SK-N-SH treated with all-trans-retinoic acid at 6 μM for 48 hours (cell line): ENCODE data around the gene MXD4.

ENCODE experiments used
- ATAC-seq: fragments of 200-7000 bp; cut with Tn5 transposase; 3 replicates; pipeline ENCODE4 v1.9.1; 2020; ENCODE audit warnings: mild to moderate bottlenecking, moderate library complexity
- BACH2 ChIP-seq: fragments of 250-450 bp; sonication (Bioruptor Pico); IDR thresholded peaks from 2 replicates; pipeline ENCODE4 v1.9.0; 2021; ENCODE audit warnings: mild to moderate bottlenecking, borderline replicate concordance
- CSDC2 ChIP-seq: fragments of 250-450 bp; sonication (Bioruptor Pico); IDR thresholded peaks from 2 replicates; pipeline ENCODE4 v1.5.0; 2020; ENCODE audit warnings: mild to moderate bottlenecking, moderate library complexity
- ESRRG ChIP-seq: fragments of 250-450 bp; sonication (Bioruptor Pico); IDR thresholded peaks from 2 replicates; pipeline ENCODE4 v1.6.1; 2021; ENCODE audit warnings: mild to moderate bottlenecking
- GLIS3 ChIP-seq: fragments of 250-450 bp; sonication (Bioruptor Pico); IDR thresholded peaks from 2 replicates; pipeline ENCODE4 v1.5.0; 2020; ENCODE audit warnings: mild to moderate bottlenecking, moderate library complexity
- OSR1 ChIP-seq: fragments of 250-450 bp; sonication (Bioruptor Pico); IDR thresholded peaks from 2 replicates; pipeline ENCODE4 v1.8.0; 2022; ENCODE audit warnings: moderate library complexity, mild to moderate bottlenecking, inconsistent platforms
- PPARA ChIP-seq: fragments of 250-450 bp; sonication (Bioruptor Pico); IDR thresholded peaks from 2 replicates; pipeline ENCODE4 v1.5.0; 2020; ENCODE audit warnings: mild to moderate bottlenecking, borderline replicate concordance
- SNAI2 ChIP-seq: fragments of 250-450 bp; sonication (Bioruptor Pico); IDR thresholded peaks from 2 replicates; pipeline ENCODE4 v1.5.0; 2020; ENCODE audit warnings: mild to moderate bottlenecking, moderate library complexity
- TCF4 ChIP-seq: fragments of 250-450 bp; sonication (Bioruptor Pico); IDR thresholded peaks from 2 replicates; pipeline ENCODE4 v1.8.0; 2021; ENCODE audit warnings: mild to moderate bottlenecking, moderate library complexity, borderline replicate concordance
- TOX ChIP-seq: fragments of 250-450 bp; sonication (Bioruptor Pico); IDR thresholded peaks from 2 replicates; pipeline ENCODE4 v1.8.0; 2021; ENCODE audit warnings: mild to moderate bottlenecking, moderate library complexity, borderline replicate concordance
- ZC3H10 ChIP-seq: fragments of 250-450 bp; sonication (Bioruptor Pico); IDR thresholded peaks from 2 replicates; pipeline ENCODE4 v1.5.1; 2021; ENCODE audit warnings: mild to moderate bottlenecking, moderate library complexity
- ZFP3 ChIP-seq: fragments of 250-450 bp; sonication (Bioruptor Pico); IDR thresholded peaks from 2 replicates; pipeline ENCODE4 v1.5.0; 2020; ENCODE audit warnings: mild to moderate bottlenecking, moderate library complexity
- ZFP30 ChIP-seq: fragments of 450-650 bp; formaldehyde crosslinking; IDR thresholded peaks from 2 replicates; pipeline ENCODE4 v1.5.0; 2022; ENCODE audit warnings: mild to moderate bottlenecking, moderate library complexity
- ZNF565 ChIP-seq: fragments of 450-650 bp; formaldehyde crosslinking; conservative IDR thresholded peaks from 2 replicates; pipeline ENCODE4 v1.5.0; 2020; ENCODE audit warnings: low read depth, mild to moderate bottlenecking, moderate library complexity
- ZNF70 ChIP-seq: fragments of 450-650 bp; formaldehyde crosslinking; IDR thresholded peaks from 2 replicates; pipeline ENCODE4 v1.5.0; 2020; ENCODE audit warnings: mild to moderate bottlenecking, moderate library complexity
- ZNF8 ChIP-seq: fragments of 450-650 bp; formaldehyde crosslinking; IDR thresholded peaks from 2 replicates; pipeline ENCODE4 v1.5.0; 2020; ENCODE audit warnings: mild to moderate bottlenecking, moderate library complexity
- TF ChIP-seq, protein P1 (sequence below): fragments of 250-450 bp; sonication (Bioruptor Pico); IDR thresholded peaks from 2 replicates; pipeline ENCODE4 v1.5.1; 2021; ENCODE audit warnings: mild to moderate bottlenecking, moderate library complexity
- TF ChIP-seq, protein P2 (sequence below): fragments of 250-450 bp; sonication (Bioruptor Pico); IDR thresholded peaks from 2 replicates; pipeline ENCODE4 v1.5.0; 2020; ENCODE audit warnings: mild to moderate bottlenecking, moderate library complexity
- TF ChIP-seq, protein P3 (sequence below): fragments of 250-450 bp; sonication (Bioruptor Pico); IDR thresholded peaks from 2 replicates; pipeline ENCODE4 v1.5.1; 2020; ENCODE audit warnings: low read depth, mild to moderate bottlenecking, moderate library complexity
- TF ChIP-seq, protein P4 (sequence below): fragments of 250-450 bp; sonication (Bioruptor Pico); IDR thresholded peaks from 2 replicates; pipeline ENCODE4 v1.8.0; 2021; ENCODE audit warnings: low read depth, mild to moderate bottlenecking, moderate library complexity, borderline replicate concordance
- TF ChIP-seq, protein P5 (sequence below): fragments of 250-450 bp; sonication (Bioruptor Pico); IDR thresholded peaks from 2 replicates; pipeline ENCODE4 v1.8.0; 2020; ENCODE audit warnings: mild to moderate bottlenecking, moderate library complexity, borderline replicate concordance

The MXD4 gene

DNA sequence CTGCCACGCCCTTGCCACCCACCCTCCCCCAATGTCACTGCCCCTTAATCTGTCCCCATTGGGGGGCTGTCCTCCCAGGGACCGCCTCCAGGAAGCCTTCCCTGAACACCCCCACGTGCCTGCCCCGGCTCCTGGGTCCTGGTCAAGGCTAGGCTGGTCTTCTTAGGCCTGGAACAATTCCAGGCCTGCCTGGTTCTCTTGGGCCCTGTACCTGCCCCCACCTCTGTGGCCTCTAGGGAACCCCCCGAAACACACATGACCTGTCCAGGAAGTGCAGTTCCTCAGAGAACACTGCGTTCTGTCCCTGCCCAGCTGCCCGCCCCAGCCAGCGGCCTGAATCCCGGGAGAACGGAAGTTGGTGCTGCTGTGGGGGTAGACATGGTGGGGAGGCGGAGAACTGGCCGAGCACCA, 5.1 kb downstream of the MXD4 start:
- TF ChIP-seq OSR1 (CRISPR knock-in tag) = no peak
- TF ChIP-seq TCF4 (CRISPR knock-in tag) = no peak
- TF ChIP-seq, protein P1, sequence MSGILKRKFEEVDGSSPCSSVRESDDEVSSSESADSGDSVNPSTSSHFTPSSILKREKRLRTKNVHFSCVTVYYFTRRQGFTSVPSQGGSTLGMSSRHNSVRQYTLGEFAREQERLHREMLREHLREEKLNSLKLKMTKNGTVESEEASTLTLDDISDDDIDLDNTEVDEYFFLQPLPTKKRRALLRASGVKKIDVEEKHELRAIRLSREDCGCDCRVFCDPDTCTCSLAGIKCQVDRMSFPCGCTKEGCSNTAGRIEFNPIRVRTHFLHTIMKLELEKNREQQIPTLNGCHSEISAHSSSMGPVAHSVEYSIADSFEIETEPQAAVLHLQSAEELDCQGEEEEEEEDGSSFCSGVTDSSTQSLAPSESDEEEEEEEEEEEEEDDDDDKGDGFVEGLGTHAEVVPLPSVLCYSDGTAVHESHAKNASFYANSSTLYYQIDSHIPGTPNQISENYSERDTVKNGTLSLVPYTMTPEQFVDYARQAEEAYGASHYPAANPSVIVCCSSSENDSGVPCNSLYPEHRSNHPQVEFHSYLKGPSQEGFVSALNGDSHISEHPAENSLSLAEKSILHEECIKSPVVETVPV (CRISPR knock-in tag) = no peak
- TF ChIP-seq, protein P2, sequence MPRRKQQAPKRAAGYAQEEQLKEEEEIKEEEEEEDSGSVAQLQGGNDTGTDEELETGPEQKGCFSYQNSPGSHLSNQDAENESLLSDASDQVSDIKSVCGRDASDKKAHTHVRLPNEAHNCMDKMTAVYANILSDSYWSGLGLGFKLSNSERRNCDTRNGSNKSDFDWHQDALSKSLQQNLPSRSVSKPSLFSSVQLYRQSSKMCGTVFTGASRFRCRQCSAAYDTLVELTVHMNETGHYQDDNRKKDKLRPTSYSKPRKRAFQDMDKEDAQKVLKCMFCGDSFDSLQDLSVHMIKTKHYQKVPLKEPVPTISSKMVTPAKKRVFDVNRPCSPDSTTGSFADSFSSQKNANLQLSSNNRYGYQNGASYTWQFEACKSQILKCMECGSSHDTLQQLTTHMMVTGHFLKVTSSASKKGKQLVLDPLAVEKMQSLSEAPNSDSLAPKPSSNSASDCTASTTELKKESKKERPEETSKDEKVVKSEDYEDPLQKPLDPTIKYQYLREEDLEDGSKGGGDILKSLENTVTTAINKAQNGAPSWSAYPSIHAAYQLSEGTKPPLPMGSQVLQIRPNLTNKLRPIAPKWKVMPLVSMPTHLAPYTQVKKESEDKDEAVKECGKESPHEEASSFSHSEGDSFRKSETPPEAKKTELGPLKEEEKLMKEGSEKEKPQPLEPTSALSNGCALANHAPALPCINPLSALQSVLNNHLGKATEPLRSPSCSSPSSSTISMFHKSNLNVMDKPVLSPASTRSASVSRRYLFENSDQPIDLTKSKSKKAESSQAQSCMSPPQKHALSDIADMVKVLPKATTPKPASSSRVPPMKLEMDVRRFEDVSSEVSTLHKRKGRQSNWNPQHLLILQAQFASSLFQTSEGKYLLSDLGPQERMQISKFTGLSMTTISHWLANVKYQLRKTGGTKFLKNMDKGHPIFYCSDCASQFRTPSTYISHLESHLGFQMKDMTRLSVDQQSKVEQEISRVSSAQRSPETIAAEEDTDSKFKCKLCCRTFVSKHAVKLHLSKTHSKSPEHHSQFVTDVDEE (CRISPR knock-in tag) = no peak
- TF ChIP-seq ZFP30 = no peak
- TF ChIP-seq ZNF70 (CRISPR knock-in tag) = no peak
- TF ChIP-seq, protein P3, sequence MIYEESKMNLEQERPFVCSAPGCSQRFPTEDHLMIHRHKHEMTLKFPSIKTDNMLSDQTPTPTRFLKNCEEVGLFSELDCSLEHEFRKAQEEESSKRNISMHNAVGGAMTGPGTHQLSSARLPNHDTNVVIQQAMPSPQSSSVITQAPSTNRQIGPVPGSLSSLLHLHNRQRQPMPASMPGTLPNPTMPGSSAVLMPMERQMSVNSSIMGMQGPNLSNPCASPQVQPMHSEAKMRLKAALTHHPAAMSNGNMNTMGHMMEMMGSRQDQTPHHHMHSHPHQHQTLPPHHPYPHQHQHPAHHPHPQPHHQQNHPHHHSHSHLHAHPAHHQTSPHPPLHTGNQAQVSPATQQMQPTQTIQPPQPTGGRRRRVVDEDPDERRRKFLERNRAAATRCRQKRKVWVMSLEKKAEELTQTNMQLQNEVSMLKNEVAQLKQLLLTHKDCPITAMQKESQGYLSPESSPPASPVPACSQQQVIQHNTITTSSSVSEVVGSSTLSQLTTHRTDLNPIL (CRISPR knock-in tag) = no peak
- TF ChIP-seq CSDC2 (CRISPR knock-in tag) = no peak
- TF ChIP-seq PPARA (CRISPR knock-in tag) = no peak
- TF ChIP-seq ZC3H10 (CRISPR knock-in tag) = no peak
- no peak for TF ChIP-seq TOX (CRISPR knock-in tag)
- TF ChIP-seq, protein P4, sequence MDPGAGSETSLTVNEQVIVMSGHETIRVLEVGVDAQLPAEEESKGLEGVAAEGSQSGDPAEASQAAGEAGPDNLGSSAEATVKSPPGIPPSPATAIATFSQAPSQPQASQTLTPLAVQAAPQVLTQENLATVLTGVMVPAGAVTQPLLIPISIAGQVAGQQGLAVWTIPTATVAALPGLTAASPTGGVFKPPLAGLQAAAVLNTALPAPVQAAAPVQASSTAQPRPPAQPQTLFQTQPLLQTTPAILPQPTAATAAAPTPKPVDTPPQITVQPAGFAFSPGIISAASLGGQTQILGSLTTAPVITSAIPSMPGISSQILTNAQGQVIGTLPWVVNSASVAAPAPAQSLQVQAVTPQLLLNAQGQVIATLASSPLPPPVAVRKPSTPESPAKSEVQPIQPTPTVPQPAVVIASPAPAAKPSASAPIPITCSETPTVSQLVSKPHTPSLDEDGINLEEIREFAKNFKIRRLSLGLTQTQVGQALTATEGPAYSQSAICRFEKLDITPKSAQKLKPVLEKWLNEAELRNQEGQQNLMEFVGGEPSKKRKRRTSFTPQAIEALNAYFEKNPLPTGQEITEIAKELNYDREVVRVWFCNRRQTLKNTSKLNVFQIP (CRISPR knock-in tag) = no peak
- TF ChIP-seq, protein P5, sequence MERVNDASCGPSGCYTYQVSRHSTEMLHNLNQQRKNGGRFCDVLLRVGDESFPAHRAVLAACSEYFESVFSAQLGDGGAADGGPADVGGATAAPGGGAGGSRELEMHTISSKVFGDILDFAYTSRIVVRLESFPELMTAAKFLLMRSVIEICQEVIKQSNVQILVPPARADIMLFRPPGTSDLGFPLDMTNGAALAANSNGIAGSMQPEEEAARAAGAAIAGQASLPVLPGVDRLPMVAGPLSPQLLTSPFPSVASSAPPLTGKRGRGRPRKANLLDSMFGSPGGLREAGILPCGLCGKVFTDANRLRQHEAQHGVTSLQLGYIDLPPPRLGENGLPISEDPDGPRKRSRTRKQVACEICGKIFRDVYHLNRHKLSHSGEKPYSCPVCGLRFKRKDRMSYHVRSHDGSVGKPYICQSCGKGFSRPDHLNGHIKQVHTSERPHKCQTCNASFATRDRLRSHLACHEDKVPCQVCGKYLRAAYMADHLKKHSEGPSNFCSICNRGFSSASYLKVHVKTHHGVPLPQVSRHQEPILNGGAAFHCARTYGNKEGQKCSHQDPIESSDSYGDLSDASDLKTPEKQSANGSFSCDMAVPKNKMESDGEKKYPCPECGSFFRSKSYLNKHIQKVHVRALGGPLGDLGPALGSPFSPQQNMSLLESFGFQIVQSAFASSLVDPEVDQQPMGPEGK = no peak
- TF ChIP-seq GLIS3 = no peak
- no peak for TF ChIP-seq BACH2
- TF ChIP-seq ZFP3 = no peak
- no peak for ATAC-seq

DNA sequence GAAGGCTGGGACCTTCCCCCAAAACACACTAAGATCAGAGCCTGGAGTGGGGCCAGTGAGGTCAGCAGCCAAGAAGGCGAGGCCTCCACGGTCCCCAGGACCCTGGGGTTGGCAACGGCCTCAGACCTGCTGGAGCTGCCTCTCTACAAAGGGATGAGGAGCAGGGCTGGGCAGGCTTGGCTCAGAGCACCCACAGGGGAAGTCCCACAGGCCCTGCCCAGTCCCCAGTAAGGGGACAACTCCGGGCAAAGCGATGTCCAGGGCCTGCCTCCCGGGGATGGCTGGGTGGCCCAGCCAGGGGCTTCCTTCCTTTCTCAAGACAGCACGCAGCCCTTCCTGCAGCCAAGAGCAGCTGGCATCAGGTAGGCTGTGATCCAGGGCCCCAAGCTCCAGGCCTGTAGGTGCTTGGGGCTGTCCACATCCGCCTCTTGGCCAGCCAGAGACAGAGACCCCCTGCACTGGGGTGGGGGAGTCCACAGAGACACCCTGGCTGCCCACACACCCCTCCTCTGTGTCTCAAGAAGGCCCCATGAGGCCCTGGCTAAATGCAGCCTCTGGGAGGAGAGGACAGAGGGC, 5.7 kb downstream of the MXD4 start:
- ATAC-seq = no peak
- TF ChIP-seq, protein P4 (CRISPR knock-in tag) = no peak
- TF ChIP-seq TCF4 (CRISPR knock-in tag) = no peak
- no peak for TF ChIP-seq ZNF8 (CRISPR knock-in tag)
- TF ChIP-seq, protein P2 (CRISPR knock-in tag) = no peak
- no peak for TF ChIP-seq CSDC2 (CRISPR knock-in tag)
- no peak for TF ChIP-seq PPARA (CRISPR knock-in tag)
- TF ChIP-seq GLIS3 = no peak
- TF ChIP-seq OSR1 (CRISPR knock-in tag) = no peak
- no peak for TF ChIP-seq ZNF565 (CRISPR knock-in tag)
- TF ChIP-seq, protein P3 (CRISPR knock-in tag) = no peak
- TF ChIP-seq ZFP30 = no peak
- TF ChIP-seq ESRRG (CRISPR knock-in tag) = no peak
- no peak for TF ChIP-seq ZC3H10 (CRISPR knock-in tag)
- no peak for TF ChIP-seq SNAI2 (CRISPR knock-in tag)
- no peak for TF ChIP-seq TOX (CRISPR knock-in tag)
- no peak for TF ChIP-seq ZFP3
